Stimulated activated CD8-positive, alpha-beta memory T cell treated with anti-CD3 and anti-CD28 coated beads, Interleukin-4, amount 100 ng/mL, for 4 hours (primary cell): ENCODE results near the gene FANCI.
"Not testable (repeated sequence)": the region's sequence is repeated elsewhere in the genome, so short reads cannot be mapped to it uniquely, and the experiment has no call there.

Experiments
- DNase-seq, 2 donors: peaks; one replicate each; pipeline ENCODE4 v3.0.0-alpha.2; 2020; ENCODE audit warnings: low read depth in 2 of 2, low spot score in 1 of 2

Gene FANCI

GRCh38 chr15:89221543-89221942 is 22.2 kb upstream of the FANCI start, which contains the start of gene RLBP1:
TSS of gene RLBP1 (minus strand) at chr15:89221579. CDS start at chr15:89218975, 2,604 bp downstream.
- no peak for DNase-seq

DNA sequence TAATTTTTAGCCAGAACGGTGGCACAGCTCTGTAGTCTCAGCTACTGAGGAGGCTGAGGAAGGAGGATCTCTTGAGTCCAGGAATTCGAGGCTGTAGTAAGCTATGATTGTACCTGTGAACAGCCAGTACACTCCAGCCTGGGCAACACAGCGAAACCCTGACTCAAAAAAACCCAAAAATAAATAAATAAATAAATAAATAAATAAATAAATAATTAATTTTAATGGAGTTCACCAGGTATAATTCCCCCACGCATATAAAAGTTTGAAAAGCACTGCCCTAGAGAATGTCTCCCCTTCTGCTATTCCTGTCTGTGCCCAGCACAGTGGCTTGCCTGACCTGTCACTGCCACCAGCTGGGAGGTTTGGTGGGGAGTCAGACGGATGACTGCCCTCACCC is 18.2 kb upstream of the FANCI start:
- no peak for DNase-seq

- no peak for DNase-seq
Observed at GRCh38 chr15:89226359-89227221, 17.2 kb upstream of the FANCI start.

- DNase-seq: no peak
Observed at GRCh38 chr15:89227425-89227824, 16.4 kb upstream of the FANCI start.

DNA sequence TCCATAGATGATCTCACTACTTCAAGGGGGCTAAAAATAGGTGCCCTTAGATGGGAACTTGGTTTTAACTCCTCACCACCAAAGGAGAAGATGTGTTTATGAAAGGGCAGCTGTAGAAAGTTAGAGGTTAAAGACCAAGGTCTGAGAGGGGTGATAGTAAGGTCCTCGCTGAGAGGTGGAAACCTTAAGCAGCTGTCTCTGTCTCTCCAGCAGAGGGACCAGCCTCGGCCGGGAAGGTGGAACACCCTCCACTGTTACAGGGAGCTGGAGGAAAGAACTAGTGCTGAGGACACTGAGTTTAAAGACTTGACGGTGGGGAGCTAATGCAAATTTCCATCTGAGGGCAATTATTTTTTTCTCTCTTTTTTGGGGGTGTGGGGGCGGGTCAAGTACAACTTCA is 13.5 kb upstream of the FANCI start:
- DNase-seq: no peak

DNA sequence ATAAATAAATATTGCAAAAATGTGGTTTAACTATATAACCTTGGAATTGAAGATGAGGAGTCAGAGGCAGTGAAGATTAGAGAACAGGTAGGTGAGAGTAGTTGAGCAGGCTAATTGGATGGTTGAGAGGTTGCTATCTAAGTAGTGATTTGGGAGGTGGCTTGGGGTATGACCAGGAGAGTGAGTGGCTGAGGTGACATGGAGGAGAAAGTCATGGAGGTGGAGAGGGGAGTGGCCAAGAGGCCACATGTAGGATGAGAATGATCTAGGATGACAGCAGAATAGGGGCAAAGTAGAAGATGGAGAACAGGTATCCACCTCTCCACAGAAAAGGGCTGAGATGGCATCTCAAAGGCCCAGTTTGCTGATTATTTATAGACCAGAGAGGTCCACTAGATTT is 11.9 kb upstream of the FANCI start:
- no peak for DNase-seq

GRCh38 chr15:89239883-89240810 is 3.6 kb upstream of the FANCI start:
- DNase-seq: not testable (repeated sequence)

- DNase-seq: no peak
Observed at GRCh38 chr15:89243046-89243690, 611 bp upstream of the FANCI start.

GRCh38 chr15:89244574-89244903 is 760 bp downstream of the FANCI start:
- no peak for DNase-seq

- no peak for DNase-seq
Observed at GRCh38 chr15:89247446-89247845, 3.7 kb downstream of the FANCI start.

GRCh38 chr15:89248584-89248983 is 4.8 kb downstream of the FANCI start:
- DNase-seq: no peak

DNA sequence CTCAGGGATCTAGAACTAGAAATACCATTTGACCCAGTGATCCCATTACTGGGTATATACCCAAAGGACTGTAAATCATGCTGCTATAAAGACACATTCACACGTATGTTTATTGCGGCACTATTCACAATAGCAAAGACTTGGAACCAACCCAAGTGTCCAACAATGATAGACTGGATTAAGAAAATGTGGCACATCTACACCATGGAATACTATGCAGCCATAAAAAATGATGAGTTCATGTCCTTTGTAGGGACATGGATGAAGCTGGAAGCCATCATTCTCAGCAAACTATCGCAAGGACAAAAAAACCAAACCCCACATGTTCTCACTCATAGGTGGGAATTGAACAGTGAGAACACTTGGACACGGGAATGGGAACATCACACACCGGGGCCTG is 6.4 kb downstream of the FANCI start:
- not testable (repeated sequence) for DNase-seq

- DNase-seq: not testable (repeated sequence)
Observed at GRCh38 chr15:89277281-89277680, 33.5 kb downstream of the FANCI start.

- DNase-seq: no peak
Observed at GRCh38 chr15:89278307-89278706, 34.5 kb downstream of the FANCI start.

DNA sequence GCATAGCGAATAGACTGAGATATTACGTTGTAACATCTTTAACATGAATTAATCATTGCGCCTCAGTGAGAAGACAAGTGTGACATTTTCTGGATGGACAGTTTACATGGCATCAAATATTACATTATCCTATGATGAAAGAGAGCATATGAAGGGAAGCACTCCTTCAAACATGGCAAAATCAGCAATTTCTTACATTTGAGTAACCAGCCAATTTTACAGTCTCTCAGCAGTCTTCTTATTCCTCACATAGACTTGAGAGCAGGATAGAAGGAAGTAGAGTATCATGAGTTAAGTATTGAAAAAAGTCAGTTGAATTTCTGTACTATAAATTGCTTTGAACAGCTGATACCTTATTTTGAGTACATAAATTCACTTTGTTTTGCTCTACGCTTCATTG is 38.9 kb downstream of the FANCI start:
- no peak for DNase-seq

DNA sequence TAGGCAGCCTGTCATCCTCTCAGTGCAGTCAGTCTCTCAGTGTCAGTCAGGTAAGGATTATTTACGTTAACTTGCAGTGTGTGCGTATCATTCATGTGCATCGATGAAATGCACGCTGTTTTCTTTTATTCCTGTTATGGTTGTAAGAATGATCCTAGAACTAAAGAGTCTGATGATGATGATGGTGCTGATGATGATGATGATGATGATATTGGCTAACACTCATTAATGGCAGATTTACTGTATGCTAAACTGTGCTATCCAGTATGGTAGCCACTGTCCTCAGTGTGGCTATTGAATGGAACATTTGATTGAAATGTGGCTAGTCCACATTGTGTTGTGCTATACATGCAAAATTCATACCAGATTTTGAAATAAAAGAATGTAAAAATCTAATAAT is 39.4 kb downstream of the FANCI start:
- no peak for DNase-seq

GRCh38 chr15:89291934-89292438 is 48.2 kb downstream of the FANCI start:
- DNase-seq: no peak

GRCh38 chr15:89293012-89293411 is 49.2 kb downstream of the FANCI start:
- DNase-seq: no peak

GRCh38 chr15:89299896-89300295 is 56.1 kb downstream of the FANCI start:
- no peak for DNase-seq

GRCh38 chr15:89301304-89302089 is 57.7 kb downstream of the FANCI start:
- DNase-seq: no peak

- no peak for DNase-seq
Observed at GRCh38 chr15:89303986-89304385, 60.2 kb downstream of the FANCI start.
